Mesenteric fat pad (tissue), 1 donor: ENCODE results near the gene C1QTNF8. TPM values are rescaled to one million over a fixed set of nuclear protein-coding genes. Genes with fewer than 3 reads are reported as not detected.
"Not testable (repeated sequence)": the region's sequence is repeated elsewhere in the genome, so short reads cannot be mapped to it uniquely, and the experiment has no call there.

Experiments
- DNase-seq: peaks from one replicate; pipeline ENCODE4 v3.0.0-alpha.2; 2020; ENCODE audit warnings: low spot score
- total RNA-seq: library from RNA; stranded (reverse); fragmentation: NEBNext Ultra II Directional; extraction: Animal tissue kit (Norgen Biotek cat#: 25700); gene quantifications from one replicate; pipeline ENCODE4 v1.2.1, GENCODE V29; 2021
- donor health status: DM: yes; HTN: yes; CAD: no.

C1QTNF8 gene
- total RNA-seq, 1 donor from 2014 or later, result not detected

- no peak for DNase-seq
Measured at GRCh38 chr16:1094601-1095449, 1.2 kb downstream of the C1QTNF8 start.

GRCh38 chr16:1094124-1094479, 1.9 kb downstream of the C1QTNF8 start:
- DNase-seq, result no peak

GRCh38 chr16:1093284-1094123, 2.5 kb downstream of the C1QTNF8 start:
- DNase-seq, result no peak

GRCh38 chr16:1092685-1093283, 3.3 kb downstream of the C1QTNF8 start:
- not testable (repeated sequence) for DNase-seq

- DNase-seq, result no peak
Measured at GRCh38 chr16:1091992-1092552, 4.0 kb downstream of the C1QTNF8 start.

GRCh38 chr16:1090620-1091587, 5.1 kb downstream of the C1QTNF8 start:
- DNase-seq, result no peak

- no peak for DNase-seq
Measured at GRCh38 chr16:1089822-1090619, 6.0 kb downstream of the C1QTNF8 start.

- no peak for DNase-seq
Measured at GRCh38 chr16:1089439-1089821, 6.6 kb downstream of the C1QTNF8 start.

- no peak for DNase-seq
Measured at GRCh38 chr16:1088295-1089170, 7.5 kb downstream of the C1QTNF8 start.

GRCh38 chr16:1086443-1086842, 9.6 kb downstream of the C1QTNF8 start:
- not testable (repeated sequence) for DNase-seq

- no peak for DNase-seq
Measured at GRCh38 chr16:1084971-1085370, 11.1 kb downstream of the C1QTNF8 start.

- no peak for DNase-seq
Measured at GRCh38 chr16:1082952-1083675, 12.9 kb downstream of the C1QTNF8 start.

- no peak for DNase-seq
Measured at GRCh38 chr16:1082266-1082951, 13.6 kb downstream of the C1QTNF8 start.

GRCh38 chr16:1081734-1082265, 14.2 kb downstream of the C1QTNF8 start:
- DNase-seq, result no peak

- DNase-seq, result no peak
Measured at GRCh38 chr16:1080801-1081733, 15.0 kb downstream of the C1QTNF8 start.
